Measurements from ENCODE around the gene CASKIN2.

DNA sequence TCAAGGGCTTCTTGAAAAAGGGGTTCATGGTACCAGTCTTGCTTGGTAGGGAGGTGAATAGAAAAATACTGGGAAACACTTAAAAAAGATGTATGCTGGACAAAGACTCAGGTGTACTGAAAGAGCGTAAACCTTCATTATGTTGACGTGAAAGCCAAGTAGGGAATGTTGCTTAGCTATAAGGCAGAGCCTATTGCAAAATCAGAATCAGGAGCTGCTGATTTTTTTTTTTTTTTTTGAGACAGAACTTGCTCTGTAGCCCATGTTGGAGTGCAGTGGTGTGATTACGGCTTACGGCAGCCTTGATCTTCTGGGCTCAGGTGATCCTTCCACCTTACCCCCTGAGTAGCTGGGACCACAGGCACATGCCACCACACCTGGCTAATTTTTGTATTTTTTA, 55.0 kb downstream of the CASKIN2 start:
- TF ChIP-seq, protein P1, sequence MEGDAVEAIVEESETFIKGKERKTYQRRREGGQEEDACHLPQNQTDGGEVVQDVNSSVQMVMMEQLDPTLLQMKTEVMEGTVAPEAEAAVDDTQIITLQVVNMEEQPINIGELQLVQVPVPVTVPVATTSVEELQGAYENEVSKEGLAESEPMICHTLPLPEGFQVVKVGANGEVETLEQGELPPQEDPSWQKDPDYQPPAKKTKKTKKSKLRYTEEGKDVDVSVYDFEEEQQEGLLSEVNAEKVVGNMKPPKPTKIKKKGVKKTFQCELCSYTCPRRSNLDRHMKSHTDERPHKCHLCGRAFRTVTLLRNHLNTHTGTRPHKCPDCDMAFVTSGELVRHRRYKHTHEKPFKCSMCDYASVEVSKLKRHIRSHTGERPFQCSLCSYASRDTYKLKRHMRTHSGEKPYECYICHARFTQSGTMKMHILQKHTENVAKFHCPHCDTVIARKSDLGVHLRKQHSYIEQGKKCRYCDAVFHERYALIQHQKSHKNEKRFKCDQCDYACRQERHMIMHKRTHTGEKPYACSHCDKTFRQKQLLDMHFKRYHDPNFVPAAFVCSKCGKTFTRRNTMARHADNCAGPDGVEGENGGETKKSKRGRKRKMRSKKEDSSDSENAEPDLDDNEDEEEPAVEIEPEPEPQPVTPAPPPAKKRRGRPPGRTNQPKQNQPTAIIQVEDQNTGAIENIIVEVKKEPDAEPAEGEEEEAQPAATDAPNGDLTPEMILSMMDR (IDR thresholded peaks at IDR 0.05; ENCODE audit: low read depth, low read length, poor library complexity, severe bottlenecking) = no peak
- no peak for TF ChIP-seq EZH2phosphoT487 (IDR thresholded peaks at IDR 0.05; ENCODE audit: borderline replicate concordance, low read length)
